H1 (cell line): ENCODE results near the gene GPC6. TPM values are rescaled to one million over a fixed set of nuclear protein-coding genes. Genes with fewer than 3 reads are reported as not detected.

Experiments used
- RNF2 ChIP-seq: fragments of 200-900, 300-1000 bp; sonication (generic); IDR thresholded peaks from 2 replicates; pipeline ENCODE4 v1.7.1; 2016; ENCODE audit warnings: borderline replicate concordance, low read depth, mild to moderate bottlenecking, antibody characterized with exemption, low read length; ENCODE audit not compliant: poor library complexity, severe bottlenecking; ENCODE audit errors: missing control alignments
- polyA plus RNA-seq, 7 experiments: library from polyadenylated mRNA; depleted of rRNA in 3 of 7; stranded (reverse) in 5 of 7; unstranded in 2 of 7; fragments of >200 nt in 5 of 7; fragments of 200-250 nt in 2 of 7; gene quantifications; 1 replicate in 5 of 7; 2 replicates in 1 of 7; 4 replicates in 1 of 7; pipeline versions ENCODE4 v1.2.1 to v1.2.3, GENCODE V29; 2011 to 2013; ENCODE audit warnings: missing spikeins in 2 of 7, mixed read lengths in 2 of 7
- total RNA-seq: library from RNA; stranded (reverse); fragmentation: NEBNext Ultra II Directional; extraction: Animal tissue kit (Norgen Biotek cat#: 25700); gene quantifications from 2 replicates; pipeline ENCODE4 v1.2.1, GENCODE V29; 2021
- TF ChIP-seq, protein P1 (sequence below): IDR thresholded peaks from 2 replicates; pipeline ENCODE4 v1.6.1; 2012; ENCODE audit warnings: inconsistent platforms

GPC6 gene
- total and polyA plus RNA-seq, 2 of the 8 experiments (the other 6 are each of a cell fraction or from before 2014, with no cell fraction given): 5.4 to 12.0 TPM

GRCh38 chr13:93472814-93473296 lies 246.2 kb downstream of the GPC6 start (continued):
- TF ChIP-seq RNF2: no peak
- TF ChIP-seq, protein P1, sequence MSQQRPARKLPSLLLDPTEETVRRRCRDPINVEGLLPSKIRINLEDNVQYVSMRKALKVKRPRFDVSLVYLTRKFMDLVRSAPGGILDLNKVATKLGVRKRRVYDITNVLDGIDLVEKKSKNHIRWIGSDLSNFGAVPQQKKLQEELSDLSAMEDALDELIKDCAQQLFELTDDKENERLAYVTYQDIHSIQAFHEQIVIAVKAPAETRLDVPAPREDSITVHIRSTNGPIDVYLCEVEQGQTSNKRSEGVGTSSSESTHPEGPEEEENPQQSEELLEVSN: no peak
